Astrocyte (in vitro differentiated cells and primary cell): ENCODE results near the gene ABCA7. TPM values are rescaled to one million over a fixed set of nuclear protein-coding genes. Genes with fewer than 3 reads are reported as not detected.
A peak's percentile ranks its signal among the peaks of the same experiment; 100 is the strongest.

Experiments
- DNase-seq: peaks from one replicate; pipeline ENCODE4 v3.0.0-alpha.2; 2010; ENCODE audit warnings: low read depth
- FAIRE-seq: peaks from 2 replicates; lab custom pipeline; 2011; peaks lifted over from hg19 to GRCh38; lab: Jason Lieb, UNC
- H2AFZ ChIP-seq: 2 replicates; pipeline ENCODE4 v1.6.0; 2012; ENCODE audit warnings: low read depth, low read length, inconsistent platforms
- H3K27ac ChIP-seq: 2 replicates; pipeline ENCODE4 v1.5.1; 2011; ENCODE audit warnings: low read depth, low read length, inconsistent platforms
- H3K27me3 ChIP-seq: 2 replicates; pipeline ENCODE4 v1.6.0; 2011; ENCODE audit warnings: low read length, inconsistent platforms; ENCODE audit not compliant: insufficient read depth
- H3K36me3 ChIP-seq: 2 replicates; pipeline ENCODE4 v1.5.1; 2011; ENCODE audit warnings: low read length, inconsistent platforms; ENCODE audit not compliant: insufficient read depth
- H3K4me1 ChIP-seq: 2 replicates; pipeline ENCODE4 v1.5.1; 2011; ENCODE audit warnings: low read length, inconsistent platforms; ENCODE audit not compliant: insufficient read depth
- H3K4me2 ChIP-seq: 2 replicates; pipeline ENCODE4 v1.6.0; 2012; ENCODE audit warnings: low read length, inconsistent platforms
- H3K4me3 ChIP-seq: 2 replicates; pipeline ENCODE4 v1.5.1; 2011; ENCODE audit warnings: low read depth, mild to moderate bottlenecking, low read length, inconsistent platforms; ENCODE audit not compliant: insufficient read depth
- H3K79me2 ChIP-seq: 2 replicates; pipeline ENCODE4 v1.6.0; 2012; ENCODE audit warnings: mild to moderate bottlenecking, low read length, inconsistent platforms; ENCODE audit not compliant: insufficient read depth
- H3K9ac ChIP-seq: 2 replicates; pipeline ENCODE4 v1.6.0; 2012; ENCODE audit warnings: mild to moderate bottlenecking, low read length, inconsistent platforms
- H3K9me3 ChIP-seq: 2 replicates; pipeline ENCODE4 v1.5.1; 2012; ENCODE audit warnings: low read depth, mild to moderate bottlenecking, low read length, inconsistent platforms; ENCODE audit not compliant: insufficient read depth
- H4K20me1 ChIP-seq: 2 replicates; pipeline ENCODE4 v1.6.0; 2012; ENCODE audit warnings: low read length, inconsistent platforms; ENCODE audit not compliant: insufficient read depth
- H3K27ac Mint-ChIP-seq: one replicate; pipeline ENCODE4 v1.8.0; 2021; ENCODE audit warnings: mild to moderate bottlenecking, mixed read lengths; ENCODE audit not compliant: unreplicated experiment
- H3K27me3 Mint-ChIP-seq: one replicate; pipeline ENCODE4 v1.8.0; 2021; ENCODE audit warnings: low read depth, mixed read lengths; ENCODE audit not compliant: unreplicated experiment
- H3K36me3 Mint-ChIP-seq: one replicate; pipeline ENCODE4 v1.8.0; 2021; ENCODE audit warnings: low read depth, mixed read lengths; ENCODE audit not compliant: unreplicated experiment
- H3K4me1 Mint-ChIP-seq: one replicate; pipeline ENCODE4 v1.8.0; 2021; ENCODE audit warnings: low read depth, mixed read lengths; ENCODE audit not compliant: unreplicated experiment
- H3K4me3 Mint-ChIP-seq: one replicate; pipeline ENCODE4 v1.8.0; 2021; ENCODE audit warnings: mild to moderate bottlenecking, moderate library complexity, mixed read lengths; ENCODE audit not compliant: unreplicated experiment
- H3K9me3 Mint-ChIP-seq: one replicate; pipeline ENCODE4 v1.8.0; 2021; ENCODE audit warnings: mild to moderate bottlenecking, mixed read lengths; ENCODE audit not compliant: unreplicated experiment
- CTCF ChIP-seq: IDR thresholded peaks from 2 replicates; pipeline ENCODE4 v1.5.1; 2011; ENCODE audit warnings: low read depth, mild to moderate bottlenecking, inconsistent platforms, low read length, moderate library complexity; ENCODE audit not compliant: insufficient read depth
- EZH2 ChIP-seq: IDR thresholded peaks from 2 replicates; pipeline ENCODE4 v1.6.1; 2012; ENCODE audit warnings: mild to moderate bottlenecking, low read length, inconsistent platforms; ENCODE audit not compliant: insufficient read depth
- total RNA-seq: library from RNA; stranded (reverse); gene quantifications from 2 replicates; pipeline ENCODE4 v1.2.1, GENCODE V29; 2021

ABCA7 gene
- total RNA-seq, 1 donor from 2014 or later = 18.4 TPM

GRCh38 chr19:1067341-1067957 is 27.5 kb downstream of the ABCA7 start:
- TF ChIP-seq CTCF (no peak), EZH2 (peak; percentile 86)
- Histone ChIP-seq H4K20me1 (peaks cover 9% of the 10 kb centered on the region), H3K27me3 (peaks cover 33% of the 10 kb centered on the region), H3K9ac (no peak overlapping the region), H3K27ac (no peak overlapping the region), H3K79me2 (no peaks in the 10 kb centered on the region), H3K4me3 (peak overlapping the region; percentile 23), H2AFZ (no peak overlapping the region), H3K4me1 (peaks cover 3% of the 10 kb centered on the region), H3K9me3 (no peaks in the 10 kb centered on the region), H3K4me2 (peak overlapping the region; percentile 54), H3K36me3 (no peaks in the 10 kb centered on the region)
- DNase-seq = no peak
- Mint-ChIP-seq H3K4me3 (no peak overlapping the region), H3K27ac (no peak overlapping the region), H3K36me3 (peaks cover 2% of the 10 kb centered on the region), H3K4me1 (peaks cover 3% of the 10 kb centered on the region), H3K27me3 (peaks cover 28% of the 10 kb centered on the region), H3K9me3 (no peaks in the 10 kb centered on the region)
- no peak for FAIRE-seq

GRCh38 chr19:1068009-1069001 is 28.4 kb downstream of the ABCA7 start:
- Histone ChIP-seq H3K27ac (no peak overlapping the region), H2AFZ (no peak overlapping the region), H3K4me1 (peaks cover 3% of the 10 kb centered on the region), H3K79me2 (no peaks in the 10 kb centered on the region), H3K4me2 (no peak overlapping the region), H3K27me3 (peaks cover 35% of the 10 kb centered on the region), H4K20me1 (peaks cover 9% of the 10 kb centered on the region), H3K9me3 (no peaks in the 10 kb centered on the region), H3K9ac (no peak overlapping the region), H3K4me3 (no peak overlapping the region), H3K36me3 (no peaks in the 10 kb centered on the region)
- Mint-ChIP-seq H3K27ac (no peak overlapping the region), H3K9me3 (no peaks in the 10 kb centered on the region), H3K4me3 (no peak overlapping the region), H3K27me3 (peaks cover 33% of the 10 kb centered on the region), H3K36me3 (peaks cover 2% of the 10 kb centered on the region), H3K4me1 (peaks cover 3% of the 10 kb centered on the region)
- no peak for FAIRE-seq
- no peak for DNase-seq
- TF ChIP-seq EZH2 (no peak), CTCF (no peak)
